RWPE1 (cell line): ENCODE data around the gene SUN1.

Experiments
- CTCF ChIA-PET: fragments of 350-600 bp; sonication (Branson Sonifier 250); formaldehyde crosslinking; extraction: SDS; loops from one replicate; lab custom pipeline; 2021; lab: Yijun Ruan, JAX
- POLR2A ChIA-PET: fragments of 400-600 bp; formaldehyde crosslinking; extraction: SDS; loops from one replicate; lab custom pipeline; 2020; ENCODE audit warnings: antibody characterized with exemption; ENCODE audit not compliant: low non-redundant PET; lab: Yijun Ruan, JAX
- DNase-seq: peaks from one replicate; pipeline ENCODE4 v3.0.0; 2012; ENCODE audit warnings: low spot score
- H3K27ac ChIP-seq: fragments of 450-650 bp; 2 replicates; pipeline ENCODE4 v1.5.1; 2017
- CTCF ChIP-seq: fragments of 450-650 bp; conservative IDR thresholded peaks from 2 replicates; pipeline ENCODE4 v1.5.1; 2017; ENCODE audit warnings: low read depth, mild to moderate bottlenecking

The SUN1 gene

GRCh38 chr7:876972-877311 lies 44.7 kb downstream of the SUN1 start:
- no peak for TF ChIP-seq CTCF
- POLR2A ChIA-PET, result no interaction called here
- peak overlapping the region; percentile 85 for H3K27ac ChIP-seq
- CTCF ChIA-PET, result no interaction called here
- DNase-seq, result no peak

- H3K27ac ChIP-seq, result peak overlapping the region; percentile 85
- DNase-seq, result peak; percentile 18
- ChIA-PET POLR2A (no interaction called here), CTCF (no interaction called here)
- no peak for TF ChIP-seq CTCF
Measured at GRCh38 chr7:877312-878232, 45.3 kb downstream of the SUN1 start.

- CTCF ChIA-PET, result no interaction called here
- TF ChIP-seq CTCF, result no peak
- no peak for DNase-seq
- H3K27ac ChIP-seq, result peak overlapping the region; percentile 43
- POLR2A ChIA-PET, result no interaction called here
Measured at GRCh38 chr7:879093-879492, 46.8 kb downstream of the SUN1 start.

- no peak for TF ChIP-seq CTCF
- CTCF ChIA-PET, result no interaction called here
- no peak for DNase-seq
- H3K27ac ChIP-seq, result peak overlapping the region; percentile 9; the same call in 1 of the 2 replicates
- POLR2A ChIA-PET, result no interaction called here
Measured at GRCh38 chr7:879706-880105, 47.4 kb downstream of the SUN1 start.

GRCh38 chr7:880450-880849 lies 48.2 kb downstream of the SUN1 start:
- CTCF ChIA-PET, result no interaction called here

More at GRCh38 chr7:880450-880849, 48.2 kb downstream of the SUN1 start:
- no peak for DNase-seq
- TF ChIP-seq CTCF, result no peak
- POLR2A ChIA-PET, result no interaction called here
- H3K27ac ChIP-seq, result peak overlapping the region; percentile 9; the same call in 1 of the 2 replicates
